AG09319 (cell line): Measurements from ENCODE around the gene CLDN16.

Source experiments
- DNase-seq: peaks from one replicate; pipeline ENCODE4 v3.0.0-alpha.2; 2010; ENCODE audit warnings: low read depth; ENCODE audit errors: extremely low read depth
- CTCF ChIP-seq: IDR thresholded peaks from 2 replicates; pipeline ENCODE4 v1.5.1; 2011; ENCODE audit warnings: low read depth, mild to moderate bottlenecking, inconsistent platforms, low read length, moderate library complexity

The CLDN16 gene

GRCh38 chr3:190424478-190425439 lies 36.8 kb downstream of the CLDN16 start:
- TF ChIP-seq CTCF = peak; percentile 69
- peak; percentile 54 for DNase-seq

- no peak for TF ChIP-seq CTCF
Observed at GRCh38 chr3:190425833-190426232, 37.9 kb downstream of the CLDN16 start.

GRCh38 chr3:190426806-190427507 lies 39.0 kb downstream of the CLDN16 start:
- no peak for TF ChIP-seq CTCF
- DNase-seq = no peak

More at GRCh38 chr3:190425833-190426232, 37.9 kb downstream of the CLDN16 start:
- no peak for DNase-seq

GRCh38 chr3:190429681-190430080 lies 41.7 kb downstream of the CLDN16 start:
- DNase-seq = no peak
- no peak for TF ChIP-seq CTCF

- TF ChIP-seq CTCF = no peak
- DNase-seq = no peak
Observed at GRCh38 chr3:190430906-190431305, 42.9 kb downstream of the CLDN16 start.

- no peak for TF ChIP-seq CTCF
- DNase-seq = no peak
Observed at GRCh38 chr3:190432216-190432615, 44.3 kb downstream of the CLDN16 start.

GRCh38 chr3:190433626-190434025 lies 45.7 kb downstream of the CLDN16 start:
- no peak for TF ChIP-seq CTCF
- no peak for DNase-seq
